HTR-8/SVneo (cell line): ENCODE results near the gene MCF2L.

Experiments
- DNase-seq: peaks from one replicate; pipeline ENCODE4 v3.0.0; 2011; ENCODE audit warnings: low spot score, mixed read lengths; ENCODE audit not compliant: insufficient read length
- FAIRE-seq: peaks from 2 replicates; lab custom pipeline; 2011; peaks lifted over from hg19 to GRCh38; lab: Jason Lieb, UNC

MCF2L gene

GRCh38 chr13:113058988-113059850 is 90.2 kb downstream of the MCF2L start:
- no peak for FAIRE-seq

DNA sequence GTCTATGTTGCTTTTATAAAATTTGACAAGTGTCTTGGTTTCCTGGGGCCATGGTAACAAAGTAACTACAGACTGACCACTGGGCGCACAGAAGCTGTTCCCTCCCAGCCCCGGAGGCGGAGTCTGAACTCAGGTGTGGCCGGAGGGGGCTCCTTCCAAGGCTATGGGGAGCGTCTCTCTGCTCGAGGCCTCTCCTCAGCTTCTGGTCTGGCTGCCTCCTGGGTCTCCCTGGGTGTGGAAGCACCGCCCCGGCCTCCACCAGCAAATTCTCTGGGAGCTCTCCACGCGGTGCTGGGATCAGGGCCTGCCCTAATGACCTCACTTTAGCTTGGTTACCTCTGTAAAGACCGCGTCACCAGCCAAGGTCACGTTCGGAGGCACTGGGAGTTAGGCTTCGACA is 90.9 kb downstream of the MCF2L start:
- no peak for FAIRE-seq
- no peak for DNase-seq

More at GRCh38 chr13:113058988-113059850, 90.2 kb downstream of the MCF2L start:
- no peak for DNase-seq

GRCh38 chr13:113060557-113061270 is 91.7 kb downstream of the MCF2L start:
- DNase-seq: no peak
- FAIRE-seq: no peak

DNA sequence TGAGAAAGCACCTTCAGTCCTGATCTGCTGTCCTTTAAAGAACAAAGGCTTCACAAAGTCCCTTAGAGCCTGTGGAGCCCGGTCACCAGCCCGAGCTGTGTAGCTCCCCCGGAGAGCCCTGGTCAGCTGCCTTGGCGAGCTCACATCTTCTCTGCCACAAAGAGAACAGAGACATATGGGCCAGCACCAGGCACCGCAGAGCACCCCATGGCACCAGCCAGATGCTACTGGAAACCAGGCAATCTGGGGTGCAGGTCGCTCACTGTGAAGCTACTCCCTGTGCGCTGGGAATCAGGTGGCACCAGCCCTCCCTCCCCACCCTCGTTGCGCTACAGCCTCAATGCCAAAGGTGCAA is 92.2 kb downstream of the MCF2L start:
- FAIRE-seq (no peak), DNase-seq (no peak)

DNA sequence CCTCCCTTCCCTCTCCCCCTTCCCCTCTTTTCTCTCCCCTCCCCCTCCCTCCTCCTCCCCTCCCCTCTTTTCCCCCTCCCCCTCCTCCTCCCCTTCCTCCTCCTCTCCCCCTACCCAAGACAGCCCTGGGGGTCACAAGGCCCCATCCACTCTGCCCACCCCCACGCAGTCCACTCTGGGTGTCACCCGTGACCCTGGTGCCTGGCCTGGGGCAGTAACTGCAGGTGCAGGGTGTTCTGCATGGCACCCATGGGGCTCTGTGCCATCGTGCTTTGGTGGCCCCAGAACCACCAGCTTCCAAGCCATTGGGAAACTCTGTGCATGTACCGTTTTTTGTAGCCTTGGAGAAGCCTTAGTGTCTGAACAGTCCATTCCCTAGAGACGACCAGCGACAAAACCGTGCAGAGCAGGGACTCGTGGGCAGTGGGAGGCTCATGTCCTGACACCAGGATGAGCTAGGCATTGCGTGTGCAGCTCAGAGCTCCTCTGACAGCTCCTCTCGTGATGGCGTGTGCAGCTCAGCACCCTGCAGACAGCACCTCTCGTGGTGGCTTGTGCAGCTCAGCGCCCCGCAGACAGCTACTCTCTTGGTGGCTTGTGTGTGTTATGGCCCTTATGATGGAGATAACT is 92.9 kb downstream of the MCF2L start:
- no peak for DNase-seq
- FAIRE-seq: no peak

- FAIRE-seq (no peak), DNase-seq (no peak)
Observed at GRCh38 chr13:113062691-113063090, 93.7 kb downstream of the MCF2L start.

DNA sequence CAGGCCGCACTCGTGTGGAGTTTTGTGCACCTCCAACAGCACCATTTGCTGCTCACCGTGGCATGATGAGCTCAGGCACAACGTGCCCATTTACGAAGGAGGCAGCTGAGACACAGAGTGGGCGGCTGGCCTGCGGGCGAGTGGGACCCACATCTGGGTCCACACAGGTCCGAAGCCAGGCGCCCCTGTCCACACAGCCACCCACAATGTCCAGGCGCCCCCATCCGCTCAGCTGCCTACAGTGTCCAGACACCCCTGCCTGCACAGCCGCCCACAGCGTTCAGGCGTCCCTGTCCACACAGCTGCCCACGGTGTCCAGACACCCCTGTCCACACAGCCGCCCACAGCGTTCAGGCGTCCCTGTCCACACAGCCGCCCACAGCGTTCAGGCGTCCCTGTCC is 94.1 kb downstream of the MCF2L start:
- FAIRE-seq: no peak
- no peak for DNase-seq

DNA sequence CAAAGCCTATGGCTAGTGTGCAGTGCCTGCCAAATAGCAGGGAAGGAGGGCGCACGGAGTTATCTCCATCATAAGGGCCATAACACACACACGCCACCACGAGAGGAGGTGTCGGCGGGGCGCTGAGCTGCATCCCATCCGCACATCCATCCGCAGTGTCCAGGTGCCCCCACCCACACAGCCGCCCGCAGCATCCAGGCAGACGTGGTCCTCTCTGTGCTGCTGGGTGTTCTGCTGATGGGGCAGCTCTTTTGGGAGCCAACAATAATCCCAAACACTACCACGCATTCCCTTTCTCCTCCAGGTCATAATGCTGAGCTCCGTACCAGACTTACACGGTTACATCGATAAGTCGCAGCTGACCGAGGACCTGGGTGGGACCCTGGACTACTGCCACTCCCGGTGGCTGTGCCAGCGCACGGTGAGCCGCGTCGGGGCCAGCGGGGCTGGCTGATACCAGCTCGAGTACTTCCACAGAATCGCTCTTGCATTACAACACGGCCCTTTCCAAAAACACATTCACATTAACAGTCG is 95.1 kb downstream of the MCF2L start:
- no peak for DNase-seq

DNA sequence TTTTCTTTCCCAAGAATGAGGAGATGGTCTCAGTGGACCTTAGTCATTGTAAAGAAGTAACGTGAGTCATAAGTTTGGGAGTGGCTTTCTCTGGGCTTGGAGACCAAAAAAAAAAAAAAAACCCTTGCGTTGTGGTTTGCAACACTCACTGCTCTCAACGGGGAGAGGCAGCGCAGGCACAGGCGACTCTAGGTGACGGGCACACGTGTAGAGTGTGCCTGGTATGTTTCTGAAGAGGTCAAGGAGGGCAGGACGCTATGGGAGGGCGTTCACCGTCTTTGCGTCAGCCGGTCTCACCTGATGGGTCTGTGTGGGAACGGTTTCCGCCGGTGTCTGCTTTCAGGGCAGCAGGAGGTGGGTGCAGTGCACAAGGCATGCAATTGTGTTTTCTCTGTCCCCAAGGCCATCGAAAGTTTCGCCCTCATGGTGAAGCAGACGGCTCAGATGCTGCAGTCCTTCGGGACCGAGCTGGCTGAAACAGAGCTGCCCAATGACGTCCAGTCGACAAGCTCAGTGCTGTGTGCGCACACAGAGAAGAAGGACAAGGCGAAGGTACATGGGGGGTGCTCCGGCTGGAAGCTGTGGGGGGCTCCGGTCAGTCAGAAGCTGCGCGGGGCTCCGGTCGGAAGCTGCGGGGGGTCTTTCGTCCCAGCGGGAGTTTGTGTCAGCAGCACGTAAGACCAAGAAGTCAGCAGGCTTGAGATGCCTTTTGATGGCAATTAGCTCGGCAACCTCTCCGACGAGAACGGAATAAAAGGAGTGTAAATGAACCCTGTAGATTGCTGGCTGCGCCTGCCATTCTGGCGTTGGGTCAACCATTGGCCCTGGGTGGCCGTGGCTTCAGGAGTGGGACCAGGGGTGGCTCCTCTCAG is 95.8 kb downstream of the MCF2L start:
- no peak for FAIRE-seq
- DNase-seq: peak; percentile 18

More for the DNA sequence above, 95.1 kb downstream of the MCF2L start:
- FAIRE-seq: no peak

DNA sequence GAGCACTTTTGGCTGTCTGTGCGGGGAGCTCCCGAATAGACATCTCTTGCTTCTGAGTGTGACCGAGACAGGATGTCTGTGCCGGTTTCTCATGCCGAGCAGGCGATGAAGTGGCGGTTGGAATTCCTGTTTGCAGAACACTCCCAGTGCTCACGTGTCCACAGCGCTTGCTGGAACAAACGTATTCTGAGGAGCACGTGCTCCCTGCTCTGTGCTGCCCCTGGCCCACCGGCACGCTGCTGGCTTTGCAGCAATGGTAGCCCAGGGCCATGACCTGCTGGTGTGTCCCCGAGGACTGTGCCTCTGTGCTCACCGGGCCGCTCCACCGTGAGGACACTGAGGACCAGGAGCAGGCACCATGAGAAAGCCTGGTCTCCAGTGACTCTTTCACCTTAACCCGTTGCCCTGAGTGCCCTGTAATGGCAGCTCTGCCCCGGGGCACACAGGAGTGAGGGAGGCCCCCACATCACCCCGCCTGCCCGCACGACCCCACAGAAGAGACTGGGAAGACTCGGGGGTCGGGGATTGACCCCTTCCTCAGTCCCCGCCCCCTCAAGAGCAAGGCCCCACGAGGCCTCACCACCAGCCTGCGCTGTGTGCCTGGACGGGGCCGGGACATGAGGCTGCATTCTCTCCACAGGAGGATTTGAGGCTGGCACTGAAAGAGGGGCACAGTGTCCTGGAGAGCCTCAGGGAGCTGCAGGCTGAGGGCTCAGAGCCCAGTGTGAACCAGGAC is 96.6 kb downstream of the MCF2L start:
- no peak for DNase-seq
- FAIRE-seq: no peak

GRCh38 chr13:113066142-113066455 is 97.1 kb downstream of the MCF2L start:
- DNase-seq (no peak), FAIRE-seq (no peak)

DNA sequence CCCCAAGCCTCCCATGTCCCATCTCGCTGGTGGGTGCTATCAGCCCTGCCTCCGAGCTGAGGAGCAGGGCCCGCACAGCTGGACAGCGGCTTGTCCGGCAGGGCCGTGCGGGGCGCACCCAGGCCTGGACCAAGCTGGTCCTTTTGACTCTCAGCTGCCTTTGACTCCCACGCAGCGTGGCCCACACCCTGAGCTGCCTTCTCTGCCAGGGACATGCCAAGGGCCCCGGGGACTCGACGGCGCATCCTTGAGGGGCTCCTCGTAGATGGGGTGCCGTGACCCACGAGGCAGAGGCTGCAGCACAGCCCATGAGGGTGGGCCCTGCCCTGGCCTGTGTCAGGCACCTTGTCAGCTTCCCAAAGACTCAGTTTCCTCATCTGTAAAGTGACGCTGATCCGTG is 97.7 kb downstream of the MCF2L start:
- FAIRE-seq: no peak
- no peak for DNase-seq

- FAIRE-seq (no peak), DNase-seq (no peak)
Observed at GRCh38 chr13:113069861-113070805, 101.1 kb downstream of the MCF2L start.

- FAIRE-seq: no peak
- no peak for DNase-seq
Observed at GRCh38 chr13:113070855-113071254, 101.8 kb downstream of the MCF2L start.

- FAIRE-seq (no peak), DNase-seq (no peak)
Observed at GRCh38 chr13:113072376-113072775, 103.4 kb downstream of the MCF2L start.

GRCh38 chr13:113073942-113074341 is 104.9 kb downstream of the MCF2L start:
- DNase-seq (no peak), FAIRE-seq (no peak)

DNA sequence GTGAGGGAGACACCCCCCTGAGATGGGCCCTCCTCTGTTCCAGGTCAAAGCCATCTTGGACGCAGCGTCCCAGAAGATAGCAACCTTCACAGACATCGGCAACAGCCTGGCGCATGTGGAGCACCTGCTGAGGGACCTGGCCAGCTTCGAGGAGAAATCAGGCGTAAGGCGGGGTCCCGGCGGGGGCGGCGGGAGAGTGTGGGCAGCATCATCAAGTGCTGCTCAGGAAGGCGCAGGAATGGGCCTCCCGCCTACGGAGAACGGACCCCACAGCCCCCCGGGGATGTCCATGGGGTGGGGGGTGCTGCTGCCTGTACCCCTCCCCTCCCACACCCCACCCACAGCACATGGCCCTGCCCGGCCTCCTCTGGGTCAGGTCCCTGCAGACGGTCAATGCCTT is 105.4 kb downstream of the MCF2L start:
- no peak for FAIRE-seq

DNA sequence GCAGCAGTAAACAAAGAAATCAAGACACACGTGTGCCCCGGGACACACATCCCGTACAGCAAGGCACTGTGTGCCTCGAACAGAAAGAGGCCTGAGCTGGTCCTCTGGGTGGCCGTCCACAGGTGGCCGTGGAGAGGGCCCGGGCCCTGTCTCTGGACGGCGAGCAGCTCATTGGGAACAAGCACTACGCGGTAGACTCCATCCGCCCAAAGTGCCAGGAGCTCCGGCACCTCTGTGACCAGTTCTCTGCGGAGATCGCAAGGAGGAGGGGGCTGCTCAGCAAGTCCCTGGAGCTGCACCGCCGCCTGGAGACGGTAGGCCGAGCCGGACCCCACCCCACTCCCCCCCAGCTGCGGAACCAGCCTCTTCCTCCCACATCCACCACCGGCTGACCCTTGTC is 105.9 kb downstream of the MCF2L start:
- DNase-seq: no peak
- no peak for FAIRE-seq

More for the DNA sequence above, 105.4 kb downstream of the MCF2L start:
- no peak for DNase-seq
